ENCODE data around the gene TCERG1.

DNA sequence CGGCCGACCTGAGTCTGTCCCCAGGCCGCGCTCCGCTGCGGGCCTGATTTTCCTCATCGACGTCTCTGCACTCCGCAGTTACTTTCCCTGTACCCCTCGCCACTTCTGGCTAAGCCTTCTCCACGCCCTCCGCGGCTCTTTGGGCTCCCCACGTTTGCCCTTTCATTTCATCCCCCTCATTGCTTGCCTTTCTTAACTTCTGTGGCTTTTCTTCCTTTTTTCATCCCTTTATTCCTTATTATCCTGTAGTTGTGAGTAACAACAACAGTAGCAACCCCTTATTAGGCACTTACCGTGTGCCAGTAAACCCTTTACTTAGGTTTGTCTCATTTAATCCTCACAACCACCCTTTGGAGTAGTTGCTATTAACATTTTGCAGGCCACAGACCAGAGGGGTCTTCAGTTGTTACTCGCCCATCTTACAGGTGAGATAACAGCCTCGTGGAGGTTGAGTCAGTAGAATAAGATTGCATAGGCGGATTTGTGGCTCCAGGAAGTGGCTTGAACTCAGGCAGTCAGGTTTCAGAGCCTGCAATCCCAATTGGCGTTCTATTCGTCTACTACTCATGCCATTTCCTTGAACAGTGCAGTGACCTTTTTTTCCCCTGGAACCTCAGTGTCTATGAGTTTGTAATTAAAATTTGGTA is 724 bp downstream of the TCERG1 start:
- TF ChIP-seq, protein P1, sequence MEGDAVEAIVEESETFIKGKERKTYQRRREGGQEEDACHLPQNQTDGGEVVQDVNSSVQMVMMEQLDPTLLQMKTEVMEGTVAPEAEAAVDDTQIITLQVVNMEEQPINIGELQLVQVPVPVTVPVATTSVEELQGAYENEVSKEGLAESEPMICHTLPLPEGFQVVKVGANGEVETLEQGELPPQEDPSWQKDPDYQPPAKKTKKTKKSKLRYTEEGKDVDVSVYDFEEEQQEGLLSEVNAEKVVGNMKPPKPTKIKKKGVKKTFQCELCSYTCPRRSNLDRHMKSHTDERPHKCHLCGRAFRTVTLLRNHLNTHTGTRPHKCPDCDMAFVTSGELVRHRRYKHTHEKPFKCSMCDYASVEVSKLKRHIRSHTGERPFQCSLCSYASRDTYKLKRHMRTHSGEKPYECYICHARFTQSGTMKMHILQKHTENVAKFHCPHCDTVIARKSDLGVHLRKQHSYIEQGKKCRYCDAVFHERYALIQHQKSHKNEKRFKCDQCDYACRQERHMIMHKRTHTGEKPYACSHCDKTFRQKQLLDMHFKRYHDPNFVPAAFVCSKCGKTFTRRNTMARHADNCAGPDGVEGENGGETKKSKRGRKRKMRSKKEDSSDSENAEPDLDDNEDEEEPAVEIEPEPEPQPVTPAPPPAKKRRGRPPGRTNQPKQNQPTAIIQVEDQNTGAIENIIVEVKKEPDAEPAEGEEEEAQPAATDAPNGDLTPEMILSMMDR (IDR thresholded peaks at IDR 0.05) = no peak
- no peak for TF ChIP-seq POLR2A (IDR thresholded peaks at IDR 0.05)

Data from transverse colon (tissue), 3 donors.